PFSK-1 (cell line): ENCODE data around the gene LVRN.

Source experiments
- POLR2AphosphoS5 ChIP-seq: IDR thresholded peaks from 2 replicates; pipeline ENCODE4 v1.6.1; 2012; ENCODE audit warnings: low read depth, mild to moderate bottlenecking, control low read depth, low read length, moderate library complexity
- SIN3A ChIP-seq: IDR thresholded peaks from 2 replicates; pipeline ENCODE4 v1.6.1; 2012; ENCODE audit warnings: mild to moderate bottlenecking, low read length, moderate library complexity, borderline replicate concordance; ENCODE audit not compliant: insufficient read depth

DNA sequence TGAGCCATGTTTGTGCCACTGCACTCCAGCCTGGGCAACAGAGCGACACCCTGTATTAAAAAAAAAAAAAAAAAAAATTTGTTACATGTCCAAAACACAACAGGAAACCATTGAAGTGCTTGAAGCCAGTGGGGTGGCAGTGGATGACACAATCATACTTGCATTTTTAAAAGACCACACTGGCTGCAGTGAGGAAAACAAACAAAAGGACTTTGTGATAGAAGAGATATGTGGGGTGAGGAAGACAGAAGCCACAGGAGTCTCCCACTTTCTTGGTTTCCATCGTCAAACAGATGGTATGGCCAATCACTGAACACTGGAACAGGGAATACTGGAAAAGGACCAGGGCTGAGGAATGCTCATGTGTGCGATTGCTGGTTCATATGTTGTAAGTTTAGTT lies 101.7 kb downstream of the LVRN start:
- TF ChIP-seq POLR2AphosphoS5, result no peak
- TF ChIP-seq SIN3A, result no peak
